GM23338 (cell line): ENCODE measurements around the gene SOWAHC. TPM values are rescaled to one million over a fixed set of nuclear protein-coding genes. Genes with fewer than 3 reads are reported as not detected.

Experiments used
- ATAC-seq: fragments of 200-7000 bp; cut with Tn5 transposase; 3 replicates; pipeline ENCODE4 v1.9.1; 2020
- DNase-seq: peaks from one replicate; pipeline ENCODE4 v3.0.0-alpha.2; 2015; ENCODE audit warnings: low spot score
- H2AFZ ChIP-seq: fragments of 200-600 bp; sonication (generic); 2 replicates; pipeline ENCODE4 v1.8.0; 2016; ENCODE audit warnings: antibody characterized with exemption, mild to moderate bottlenecking, moderate library complexity
- H3F3A ChIP-seq: fragments of 200-600 bp; sonication (generic); replicated peaks from 2 replicates; pipeline ENCODE4 v1.8.0; 2017; ENCODE audit warnings: antibody characterized with exemption, mixed run types, low read depth
- H3K27ac ChIP-seq: fragments of 200-600 bp; sonication (generic); 2 replicates; pipeline ENCODE4 v1.6.1; 2016; ENCODE audit warnings: low read depth
- H3K27me3 ChIP-seq: fragments of 200-600 bp; sonication (generic); 2 replicates; pipeline ENCODE4 v1.8.0; 2016; ENCODE audit warnings: mild to moderate bottlenecking, mixed run types, moderate library complexity; ENCODE audit not compliant: insufficient read depth
- H3K36me3 ChIP-seq: fragments of 200-600 bp; sonication (generic); 2 replicates; pipeline ENCODE4 v1.8.0; 2016; ENCODE audit warnings: mild to moderate bottlenecking; ENCODE audit not compliant: insufficient read depth
- H3K4me1 ChIP-seq: fragments of 200-600 bp; sonication (generic); 2 replicates; pipeline ENCODE4 v1.8.0; 2016; ENCODE audit warnings: mild to moderate bottlenecking, moderate library complexity; ENCODE audit not compliant: insufficient read depth
- H3K4me2 ChIP-seq: fragments of 200-600 bp; sonication (generic); 2 replicates; pipeline ENCODE4 v1.7.1; 2017; ENCODE audit warnings: mixed run types
- H3K4me3 ChIP-seq: fragments of 200-600 bp; sonication (generic); 2 replicates; pipeline ENCODE4 v1.6.1; 2016; ENCODE audit warnings: mixed run types
- H3K79me2 ChIP-seq: fragments of 200-600 bp; sonication (generic); replicated peaks from 2 replicates; pipeline ENCODE4 v1.8.0; 2017; ENCODE audit warnings: mild to moderate bottlenecking; ENCODE audit not compliant: insufficient read depth
- H3K9me2 ChIP-seq: fragments of 200-600 bp; sonication (generic); 2 replicates; pipeline ENCODE4 v1.8.0; 2017; ENCODE audit not compliant: insufficient read depth
- H4K20me1 ChIP-seq: fragments of 200-600 bp; sonication (generic); replicated peaks from 2 replicates; pipeline ENCODE4 v1.8.0; 2017; ENCODE audit warnings: mild to moderate bottlenecking; ENCODE audit not compliant: insufficient read depth
- H3K27ac Mint-ChIP-seq: 2 replicates; pipeline ENCODE4 v1.8.0; 2020; ENCODE audit warnings: inconsistent platforms, mild to moderate bottlenecking, moderate library complexity, mixed read lengths
- H3K27me3 Mint-ChIP-seq: 3 replicates; pipeline ENCODE4 v1.8.0; 2022; ENCODE audit warnings: low read depth, mild to moderate bottlenecking, moderate library complexity, mixed read lengths, inconsistent platforms; ENCODE audit not compliant: insufficient read depth, poor library complexity
- H3K36me3 Mint-ChIP-seq: 3 replicates; pipeline ENCODE4 v1.8.0; 2021; ENCODE audit warnings: low read depth, mild to moderate bottlenecking, inconsistent platforms, moderate library complexity, mixed read lengths
- H3K4me1 Mint-ChIP-seq: 3 replicates; pipeline ENCODE4 v1.8.0; 2020; ENCODE audit warnings: mild to moderate bottlenecking, inconsistent platforms, mixed read lengths
- H3K4me3 Mint-ChIP-seq: 3 replicates; pipeline ENCODE4 v1.8.0; 2021; ENCODE audit warnings: moderate library complexity, mild to moderate bottlenecking, inconsistent platforms, mixed read lengths
- H3K9me3 Mint-ChIP-seq: 3 replicates; pipeline ENCODE4 v1.8.0; 2020; ENCODE audit warnings: moderate library complexity, mild to moderate bottlenecking, inconsistent platforms, mixed read lengths
- CREB1 ChIP-seq: fragments of 250-450 bp; sonication (Bioruptor Pico); IDR thresholded peaks from 2 replicates; pipeline ENCODE4 v1.5.0; 2020; ENCODE audit warnings: low read depth, mild to moderate bottlenecking, moderate library complexity
- CTCF ChIP-seq, 2 experiments: fragments of 200-600 bp in 1 of 2; sonication (generic) in 1 of 2; conservative IDR thresholded peaks; 2 replicates each; pipeline versions ENCODE4 v1.5.1 to v1.6.1; 2016 to 2017; ENCODE audit warnings: antibody characterized with exemption in 2 of 2, low read depth in 2 of 2, mild to moderate bottlenecking in 2 of 2, moderate library complexity in 1 of 2
- ETS1 ChIP-seq: IDR thresholded peaks from 2 replicates; pipeline ENCODE4 v1.6.1; 2016; ENCODE audit warnings: antibody characterized with exemption
- EZH2 ChIP-seq: fragments of 200-600 bp; sonication (generic); IDR thresholded peaks from one replicate; pipeline ENCODE4 v1.8.0; 2017; ENCODE audit warnings: antibody characterized with exemption, mild to moderate bottlenecking, low read depth; ENCODE audit not compliant: unreplicated experiment
- EZH2phosphoT487 ChIP-seq: fragments of 200-600 bp; sonication (generic); IDR thresholded peaks from one replicate; pipeline ENCODE4 v1.8.1; 2018; ENCODE audit warnings: antibody characterized with exemption; ENCODE audit not compliant: unreplicated experiment
- JUNB ChIP-seq: IDR thresholded peaks from one replicate; pipeline ENCODE4 v1.6.1; 2016; ENCODE audit warnings: antibody characterized with exemption; ENCODE audit not compliant: unreplicated experiment
- NANOG ChIP-seq: IDR thresholded peaks from 2 replicates; pipeline ENCODE4 v1.6.1; 2016; ENCODE audit warnings: antibody characterized with exemption, borderline replicate concordance
- POLR2AphosphoS5 ChIP-seq: IDR thresholded peaks from 2 replicates; pipeline ENCODE4 v1.6.1; 2016; ENCODE audit warnings: antibody characterized with exemption, low read depth
- REST ChIP-seq: IDR thresholded peaks from one replicate; pipeline ENCODE4 v1.6.1; 2018; ENCODE audit warnings: antibody characterized with exemption; ENCODE audit not compliant: unreplicated experiment
- STAT1 ChIP-seq: IDR thresholded peaks from one replicate; pipeline ENCODE4 v1.6.1; 2016; ENCODE audit warnings: antibody characterized with exemption; ENCODE audit not compliant: unreplicated experiment
- ZNF114 ChIP-seq: fragments of 250-450 bp; sonication (Bioruptor Pico); IDR thresholded peaks from 2 replicates; pipeline ENCODE4 v1.5.0; 2020; ENCODE audit warnings: mild to moderate bottlenecking, moderate library complexity
- ZNF331 ChIP-seq: fragments of 250-450 bp; sonication (Bioruptor Pico); IDR thresholded peaks from 2 replicates; pipeline ENCODE4 v1.5.0; 2020; ENCODE audit warnings: low read depth, mild to moderate bottlenecking, moderate library complexity
- ZNF462 ChIP-seq: fragments of 250-450 bp; sonication (Bioruptor Pico); IDR thresholded peaks from 2 replicates; pipeline ENCODE4 v1.5.0; 2020; ENCODE audit warnings: mild to moderate bottlenecking, moderate library complexity
- long read RNA-seq: library from polyadenylated mRNA; unstranded; transcript quantifications from one replicate; pipeline ENCODE4 v2.0.0, GENCODE V29; 2020; ENCODE audit not compliant: unreplicated experiment
- polyA plus RNA-seq: library from polyadenylated mRNA; unstranded; fragments of >200 nt; fragmentation: Nextera tagmentation; extraction: Ambion mirVana; gene quantifications from 2 replicates; pipeline ENCODE4 v1.2.1, GENCODE V29; 2016
- total RNA-seq: library from RNA; depleted of rRNA; stranded (reverse); fragments of >200 nt; shearing (Covaris generic); gene quantifications from 2 replicates; pipeline ENCODE4 v1.2.3, GENCODE V29; 2014; rRNA removed

SOWAHC gene
- total RNA-seq (26.3 and 27.5 TPM in 2 replicates), polyA plus RNA-seq (7.0 and 7.4 TPM in 2 replicates)
- long read RNA-seq, result 0 reads

- peak within 1 kb of the TSS; percentile 93 for H3K4me3 Mint-ChIP-seq
- TF ChIP-seq ETS1 (peak; percentile 87), REST (no peak), ZNF114 (CRISPR knock-in tag) (no peak), EZH2phosphoT487 (no peak), POLR2AphosphoS5 (peak; percentile 92), ZNF462 (CRISPR knock-in tag) (no peak), JUNB (no peak), CREB1 (CRISPR knock-in tag) (peak; percentile 84), STAT1 (no peak), NANOG (no peak), EZH2 (no peak), ZNF331 (no peak), CTCF (conservative IDR thresholded peaks at IDR 0.05; ENCODE audit: low read depth in 2 of 2) (no peak)
- peaks cover 2% of the 10 kb centered on the region; the same call in 2 of the 3 replicates for H3K9me3 Mint-ChIP-seq
- H3K36me3 Mint-ChIP-seq, result peaks cover 13% of the 10 kb centered on the region
- Histone ChIP-seq H3K4me1 (peaks cover 31% of the 10 kb centered on the region), H3K9me2 (no peaks in the 10 kb centered on the region), H3K36me3 (no peaks in the 10 kb centered on the region), H3F3A (no peaks in the 10 kb centered on the region), H3K4me3 (peak within 1 kb of the TSS; percentile 97), H3K27ac (peak within 1 kb of the TSS; percentile 94), H2AFZ (peak within 1 kb of the TSS; percentile 25; the same call in 1 of the 2 replicates), H4K20me1 (peaks cover 23% of the 10 kb centered on the region), H3K79me2 (peaks cover 61% of the 10 kb centered on the region), H3K4me2 (peak within 1 kb of the TSS; percentile 92), H3K27me3 (peaks cover 23% of the 10 kb centered on the region)
- DNase-seq (peak; percentile 97), ATAC-seq (peak; percentile 85)
- peaks cover 31% of the 10 kb centered on the region for H3K4me1 Mint-ChIP-seq
- peaks cover 22% of the 10 kb centered on the region for H3K27me3 Mint-ChIP-seq
- peak within 1 kb of the TSS; percentile 96 for H3K27ac Mint-ChIP-seq
These were observed at the start of gene SOWAHC, which contains the start of gene SEPTIN10 for GRCh38 chr2:109613922-109614714. TSS of gene SOWAHC (plus strand) at chr2:109614364. CDS start at chr2:109614490, 126 bp downstream. TSS of gene SEPTIN10 (minus strand) at chr2:109613966. CDS start at chr2:109613827, 139 bp downstream.
